HEK293 (cell line): ENCODE data around the gene HPCAL1.

ENCODE experiments used
- HOXD13 ChIP-seq: sonication (generic); formaldehyde crosslinking; IDR thresholded peaks from 2 replicates; pipeline ENCODE4 v1.8.0; 2022; ENCODE audit warnings: missing genetic modification reagents, borderline replicate concordance
- MZF1 ChIP-seq: fragments of 450-650 bp; formaldehyde crosslinking; IDR thresholded peaks from 2 replicates; pipeline ENCODE4 v1.5.1; 2017; ENCODE audit warnings: missing biosample characterization, missing genetic modification characterization, borderline replicate concordance
- SP2 ChIP-seq: fragments of 450-650 bp; formaldehyde crosslinking; IDR thresholded peaks from 2 replicates; pipeline ENCODE4 v1.5.1; 2016; ENCODE audit warnings: missing biosample characterization, missing genetic modification characterization
- TCF7L2 ChIP-seq: IDR thresholded peaks from 2 replicates; pipeline ENCODE4 v1.6.1; 2011; ENCODE audit warnings: low read depth, mild to moderate bottlenecking, inconsistent platforms, low read length, moderate library complexity, borderline replicate concordance
- ZBTB49 ChIP-seq: fragments of 450-650 bp; formaldehyde crosslinking; IDR thresholded peaks from 2 replicates; pipeline ENCODE4 v1.5.1; 2016; ENCODE audit warnings: missing biosample characterization, missing genetic modification characterization, low read depth
- ZNF133 ChIP-seq: fragments of 450-650 bp; formaldehyde crosslinking; IDR thresholded peaks from 2 replicates; pipeline ENCODE4 v1.5.1; 2016; ENCODE audit warnings: missing biosample characterization, missing genetic modification characterization
- ZNF138 ChIP-seq: fragments of 450-650 bp; formaldehyde crosslinking; IDR thresholded peaks from 2 replicates; pipeline ENCODE4 v1.5.1; 2016; ENCODE audit warnings: missing biosample characterization, missing genetic modification characterization, borderline replicate concordance
- ZNF184 ChIP-seq: fragments of 450-650 bp; IDR thresholded peaks from 2 replicates; pipeline ENCODE4 v1.5.1; 2018; ENCODE audit warnings: missing biosample characterization, mild to moderate bottlenecking, missing genetic modification characterization
- ZNF24 ChIP-seq: fragments of 450-650 bp; formaldehyde crosslinking; IDR thresholded peaks from 2 replicates; pipeline ENCODE4 v1.5.1; 2016; ENCODE audit warnings: missing biosample characterization, missing genetic modification characterization
- ZNF266 ChIP-seq: fragments of 450-650 bp; formaldehyde crosslinking; IDR thresholded peaks from 2 replicates; pipeline ENCODE4 v1.5.1; 2016; ENCODE audit warnings: missing biosample characterization, missing genetic modification characterization, low read depth
- ZNF404 ChIP-seq: fragments of 450-650 bp; formaldehyde crosslinking; IDR thresholded peaks from 2 replicates; pipeline ENCODE4 v1.5.1; 2017; ENCODE audit warnings: missing biosample characterization, missing genetic modification characterization
- TF ChIP-seq, protein P1 (sequence below): fragments of 450-650 bp; formaldehyde crosslinking; IDR thresholded peaks from 2 replicates; pipeline ENCODE4 v1.5.1; 2016; ENCODE audit warnings: missing biosample characterization, missing genetic modification characterization
- TF ChIP-seq, protein P2 (sequence below): fragments of 450-650 bp; formaldehyde crosslinking; optimal IDR thresholded peaks from 2 replicates; pipeline ENCODE3; 2016; ENCODE audit warnings: missing biosample characterization, mild to moderate bottlenecking, missing genetic modification characterization

DNA sequence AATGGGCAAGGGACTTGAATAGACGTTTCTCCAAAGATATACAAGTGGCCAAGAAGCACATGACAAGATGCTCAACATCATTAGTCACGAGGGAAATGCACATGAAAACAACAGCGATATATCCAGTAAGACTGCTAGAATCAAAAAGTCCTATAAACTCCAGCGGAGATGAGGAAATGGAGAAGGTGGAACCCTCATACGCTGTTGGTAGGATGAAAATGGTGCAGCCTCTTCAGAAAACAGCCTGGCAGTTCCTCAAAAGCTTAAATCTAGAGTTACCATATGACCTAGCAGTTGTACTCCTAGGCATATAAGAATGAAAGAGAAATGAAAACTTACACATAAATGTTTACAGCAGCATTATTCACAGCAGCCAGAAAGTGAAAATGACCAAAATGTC is 48.1 kb downstream of the HPCAL1 start:
- TF ChIP-seq HOXD13 (CRISPR knock-in tag) (no peak), MZF1 (tag by site-specific recombination) (no peak), ZNF138 (tag by site-specific recombination) (no peak), SP2 (no peak), ZNF184 (no peak), ZNF24 (tag by site-specific recombination) (no peak), TCF7L2 (no peak), ZNF266 (tag by site-specific recombination) (no peak), ZNF404 (no peak), ZNF133 (tag by site-specific recombination) (no peak), ZBTB49 (tag by site-specific recombination) (no peak)
- TF ChIP-seq, protein P1, sequence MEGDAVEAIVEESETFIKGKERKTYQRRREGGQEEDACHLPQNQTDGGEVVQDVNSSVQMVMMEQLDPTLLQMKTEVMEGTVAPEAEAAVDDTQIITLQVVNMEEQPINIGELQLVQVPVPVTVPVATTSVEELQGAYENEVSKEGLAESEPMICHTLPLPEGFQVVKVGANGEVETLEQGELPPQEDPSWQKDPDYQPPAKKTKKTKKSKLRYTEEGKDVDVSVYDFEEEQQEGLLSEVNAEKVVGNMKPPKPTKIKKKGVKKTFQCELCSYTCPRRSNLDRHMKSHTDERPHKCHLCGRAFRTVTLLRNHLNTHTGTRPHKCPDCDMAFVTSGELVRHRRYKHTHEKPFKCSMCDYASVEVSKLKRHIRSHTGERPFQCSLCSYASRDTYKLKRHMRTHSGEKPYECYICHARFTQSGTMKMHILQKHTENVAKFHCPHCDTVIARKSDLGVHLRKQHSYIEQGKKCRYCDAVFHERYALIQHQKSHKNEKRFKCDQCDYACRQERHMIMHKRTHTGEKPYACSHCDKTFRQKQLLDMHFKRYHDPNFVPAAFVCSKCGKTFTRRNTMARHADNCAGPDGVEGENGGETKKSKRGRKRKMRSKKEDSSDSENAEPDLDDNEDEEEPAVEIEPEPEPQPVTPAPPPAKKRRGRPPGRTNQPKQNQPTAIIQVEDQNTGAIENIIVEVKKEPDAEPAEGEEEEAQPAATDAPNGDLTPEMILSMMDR, result no peak
- TF ChIP-seq, protein P2, sequence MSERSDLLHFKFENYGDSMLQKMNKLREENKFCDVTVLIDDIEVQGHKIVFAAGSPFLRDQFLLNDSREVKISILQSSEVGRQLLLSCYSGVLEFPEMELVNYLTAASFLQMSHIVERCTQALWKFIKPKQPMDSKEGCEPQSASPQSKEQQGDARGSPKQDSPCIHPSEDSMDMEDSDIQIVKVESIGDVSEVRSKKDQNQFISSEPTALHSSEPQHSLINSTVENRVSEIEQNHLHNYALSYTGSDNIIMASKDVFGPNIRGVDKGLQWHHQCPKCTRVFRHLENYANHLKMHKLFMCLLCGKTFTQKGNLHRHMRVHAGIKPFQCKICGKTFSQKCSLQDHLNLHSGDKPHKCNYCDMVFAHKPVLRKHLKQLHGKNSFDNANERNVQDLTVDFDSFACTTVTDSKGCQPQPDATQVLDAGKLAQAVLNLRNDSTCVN, result no peak
